Smooth muscle cell (in vitro differentiated cells): Measurements from ENCODE around the gene PGM1. TPM values are rescaled to one million over a fixed set of nuclear protein-coding genes. Genes with fewer than 3 reads are reported as not detected.

Experiments
- DNase-seq: peaks from one replicate; lab custom pipeline; 2025; ENCODE audit not compliant: unreplicated experiment; lab: John Stamatoyannopoulos, UW
- H2AFZ ChIP-seq: fragments of 200-600 bp; sonication (generic); 2 replicates; pipeline ENCODE4 v1.6.0; 2016; ENCODE audit warnings: antibody characterized with exemption, low read depth, mild to moderate bottlenecking
- H3F3A ChIP-seq: fragments of 200-600 bp; sonication (generic); 2 replicates; pipeline ENCODE4 v1.6.0; 2017; ENCODE audit warnings: antibody characterized with exemption, low read depth
- H3K27ac ChIP-seq: fragments of 200-600 bp; sonication (generic); 2 replicates; pipeline ENCODE4 v1.5.1; 2016; ENCODE audit warnings: low read depth, mild to moderate bottlenecking
- H3K27me3 ChIP-seq: fragments of 200-600 bp; sonication (generic); 2 replicates; pipeline ENCODE4 v1.6.1; 2016; ENCODE audit warnings: low read depth, mild to moderate bottlenecking
- H3K36me3 ChIP-seq: fragments of 200-600 bp; sonication (generic); 2 replicates; pipeline ENCODE4 v1.5.1; 2016; ENCODE audit warnings: low read depth
- H3K4me1 ChIP-seq: fragments of 200-600 bp; sonication (generic); 2 replicates; pipeline ENCODE4 v1.5.1; 2016; ENCODE audit warnings: low read depth
- H3K4me2 ChIP-seq: fragments of 200-600 bp; sonication (generic); 2 replicates; pipeline ENCODE4 v1.6.0; 2016; ENCODE audit warnings: mild to moderate bottlenecking
- H3K4me3 ChIP-seq: fragments of 200-600 bp; sonication (generic); 2 replicates; pipeline ENCODE4 v1.5.1; 2016; ENCODE audit warnings: mild to moderate bottlenecking
- H3K79me2 ChIP-seq: fragments of 200-600 bp; sonication (generic); 2 replicates; pipeline ENCODE4 v1.6.0; 2016; ENCODE audit warnings: low read depth, mild to moderate bottlenecking
- H3K9ac ChIP-seq: fragments of 200-600 bp; sonication (generic); 2 replicates; pipeline ENCODE4 v1.6.0; 2016; ENCODE audit warnings: low read depth
- H3K9me3 ChIP-seq: fragments of 200-600 bp; sonication (generic); replicated peaks from 2 replicates; pipeline ENCODE4 v1.5.1; 2016; ENCODE audit warnings: low read depth
- H4K20me1 ChIP-seq: fragments of 200-600 bp; sonication (generic); 2 replicates; pipeline ENCODE4 v1.6.0; 2016; ENCODE audit warnings: low read depth
- WGBS: methylation state at CpG from one replicate; pipeline ENCODE4 v1.1.7; 2016; ENCODE audit warnings: low lambda C conversion rate; 5-methylcytosine and 5-hydroxymethylcytosine counted together
- polyA plus RNA-seq: library from polyadenylated mRNA; unstranded; fragments of >200 nt; fragmentation: Nextera tagmentation; extraction: Ambion mirVana; gene quantifications from 2 replicates; pipeline ENCODE4 v1.2.1, GENCODE V29; 2016
- small RNA-seq: library from RNA; depleted of rRNA; stranded (forward); fragments of <200 nt; gene quantifications from one replicate; pipeline ENCODE3, GENCODE V24; 2014
- total RNA-seq: library from RNA; depleted of rRNA; stranded (reverse); fragments of >200 nt; gene quantifications from 2 replicates; pipeline ENCODE4 v1.2.3, GENCODE V29; 2014
- TF ChIP-seq, protein P1 (sequence below): fragments of 200-600 bp; sonication (generic); IDR thresholded peaks from 2 replicates; pipeline ENCODE4 v1.5.1; 2017; ENCODE audit warnings: borderline replicate concordance, mild to moderate bottlenecking, antibody characterized with exemption; ENCODE audit not compliant: insufficient read depth, poor library complexity, severe bottlenecking

The PGM1 gene
- total and polyA plus RNA-seq, 2 experiments from 2014 or later = 72.7 to 87.6 TPM

- no peak for DNase-seq
- Histone ChIP-seq H3K27me3 (no peaks in the 10 kb centered on the region), H3K27ac (no peak overlapping the region), H3K79me2 (no peaks in the 10 kb centered on the region), H4K20me1 (no peaks in the 10 kb centered on the region), H3K9ac (no peak overlapping the region), H3K9me3 (no peaks in the 10 kb centered on the region), H3F3A (no peaks in the 10 kb centered on the region), H3K36me3 (no peaks in the 10 kb centered on the region), H3K4me1 (peaks cover 12% of the 10 kb centered on the region), H3K4me3 (no peak overlapping the region), H2AFZ (no peak overlapping the region), H3K4me2 (no peak overlapping the region)
- 89% methylated on average over 9 of the region's 9 CpGs for WGBS
- TF ChIP-seq, protein P1, sequence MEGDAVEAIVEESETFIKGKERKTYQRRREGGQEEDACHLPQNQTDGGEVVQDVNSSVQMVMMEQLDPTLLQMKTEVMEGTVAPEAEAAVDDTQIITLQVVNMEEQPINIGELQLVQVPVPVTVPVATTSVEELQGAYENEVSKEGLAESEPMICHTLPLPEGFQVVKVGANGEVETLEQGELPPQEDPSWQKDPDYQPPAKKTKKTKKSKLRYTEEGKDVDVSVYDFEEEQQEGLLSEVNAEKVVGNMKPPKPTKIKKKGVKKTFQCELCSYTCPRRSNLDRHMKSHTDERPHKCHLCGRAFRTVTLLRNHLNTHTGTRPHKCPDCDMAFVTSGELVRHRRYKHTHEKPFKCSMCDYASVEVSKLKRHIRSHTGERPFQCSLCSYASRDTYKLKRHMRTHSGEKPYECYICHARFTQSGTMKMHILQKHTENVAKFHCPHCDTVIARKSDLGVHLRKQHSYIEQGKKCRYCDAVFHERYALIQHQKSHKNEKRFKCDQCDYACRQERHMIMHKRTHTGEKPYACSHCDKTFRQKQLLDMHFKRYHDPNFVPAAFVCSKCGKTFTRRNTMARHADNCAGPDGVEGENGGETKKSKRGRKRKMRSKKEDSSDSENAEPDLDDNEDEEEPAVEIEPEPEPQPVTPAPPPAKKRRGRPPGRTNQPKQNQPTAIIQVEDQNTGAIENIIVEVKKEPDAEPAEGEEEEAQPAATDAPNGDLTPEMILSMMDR = no peak
Observed at GRCh38 chr1:63709267-63709828, 116.1 kb downstream of the PGM1 start.

Small RNAs within 50 kb of the gene (small RNA-seq; reads per million reads assigned to genes)
- gene RF02105 (not detected), gene RF02106 (not detected), gene RF02107 (not detected), gene RF02108 (not detected), gene RF02109 (not detected), gene RF02110 (not detected)

Other genes starting within 250 kb of the PGM1 start
- 20.5 and 20.6 TPM in 2 replicates for gene ALG6, start 225.8 kb upstream of the PGM1 start, total RNA-seq
- 11.9 and 13.3 TPM in 2 replicates for gene ALG6, start 225.8 kb upstream of the PGM1 start, polyA plus RNA-seq
- gene ITGB3BP, start 70.2 kb upstream of the PGM1 start, total RNA-seq = 35.5 and 41.1 TPM in 2 replicates
- 23.4 and 27.7 TPM in 2 replicates for gene ITGB3BP, start 70.2 kb upstream of the PGM1 start, polyA plus RNA-seq
- gene EFCAB7, start 69.9 kb upstream of the PGM1 start, total RNA-seq = 5.4 and 10.5 TPM in 2 replicates
- 3.5 and 5.0 TPM in 2 replicates for gene EFCAB7, start 69.9 kb upstream of the PGM1 start, polyA plus RNA-seq
- 7.2 and 8.0 TPM in 2 replicates for gene ROR1, start 180.6 kb downstream of the PGM1 start, total RNA-seq
- gene ROR1, start 180.6 kb downstream of the PGM1 start, polyA plus RNA-seq = 3.3 and 6.1 TPM in 2 replicates